Kidney (tissue), 14 donors: ENCODE measurements around the gene CTNND2. TPM values are rescaled to one million over a fixed set of nuclear protein-coding genes. Genes with fewer than 3 reads are reported as not detected.

ENCODE experiments used
- DNase-seq, 5 donors: peaks; one replicate each; pipeline ENCODE4 v3.0.0-alpha.2; 2013 to 2020
- FAIRE-seq: peaks from 2 replicates; lab custom pipeline; 2012; peaks lifted over from hg19 to GRCh38; lab: Jason Lieb, UNC
- H3K27ac ChIP-seq, 2 donors: one replicate each; pipeline ENCODE4 v1.7.0; 2013; ENCODE audit warnings: low read depth in 2 of 2, low read length in 2 of 2, inconsistent platforms in 1 of 2
- H3K27me3 ChIP-seq: one replicate; pipeline ENCODE4 v1.7.1; 2013; ENCODE audit warnings: low read length, inconsistent platforms; ENCODE audit not compliant: control insufficient read depth, insufficient read depth
- H3K36me3 ChIP-seq, 3 donors: one replicate each; pipeline versions ENCODE4 v1.7.0 to v1.7.1; 2013; ENCODE audit warnings: low read length in 3 of 3, control low read depth in 1 of 3, inconsistent platforms in 1 of 3; ENCODE audit not compliant: insufficient read depth in 3 of 3, control insufficient read depth in 2 of 3
- H3K4me1 ChIP-seq, 3 donors: one replicate each; pipeline versions ENCODE4 v1.7.0 to v1.7.1; 2013; ENCODE audit warnings: low read length in 3 of 3, inconsistent platforms in 1 of 3, low read depth in 1 of 3; ENCODE audit not compliant: control insufficient read depth in 2 of 3, insufficient read depth in 2 of 3
- H3K4me3 ChIP-seq, 3 donors: one replicate each; pipeline versions ENCODE4 v1.7.0 to v1.8.1; 2013; ENCODE audit warnings: low read length in 3 of 3, control low read depth in 1 of 3, inconsistent platforms in 1 of 3
- H3K9ac ChIP-seq, 3 donors: one replicate each; pipeline versions ENCODE4 v1.7.0 to v1.7.1; 2013; ENCODE audit warnings: low read length in 3 of 3, control low read depth in 1 of 3, inconsistent platforms in 1 of 3
- H3K9me3 ChIP-seq, 3 donors: one replicate each; pipeline versions ENCODE4 v1.7.0 to v1.7.1; 2013; ENCODE audit warnings: low read length in 3 of 3, control low read depth in 1 of 3, inconsistent platforms in 1 of 3; ENCODE audit not compliant: control insufficient read depth in 2 of 3, insufficient read depth in 1 of 3
- CTCF ChIP-seq: IDR thresholded peaks from 3 replicates; pipeline ENCODE4 v1.5.1; 2012; ENCODE audit warnings: mild to moderate bottlenecking, moderate library complexity, borderline replicate concordance; ENCODE audit not compliant: insufficient read depth; ENCODE audit errors: extremely low read depth
- intact Hi-C: fragments of 100-400 bp; cut with DNase I; formaldehyde crosslinking; loops from one replicate; pipeline ENCODE4 v1.11.1; 2022
- polyA plus RNA-seq: library from polyadenylated mRNA; stranded (reverse); fragments of 350-450 nt; fragmentation: Illumina TruSeq; extraction: RNeasy Lipid Tissue Mini Kit (QIAGEN cat#74804); gene quantifications from one replicate; pipeline ENCODE4 v1.2.3, GENCODE V29; 2014; ENCODE audit warnings: low read depth, low replicate concordance; ENCODE audit not compliant: insufficient read depth
- total RNA-seq: library from RNA; stranded (reverse); fragmentation: NEBNext Ultra II Directional; extraction: Animal tissue kit (Norgen Biotek cat#: 25700); gene quantifications from one replicate; pipeline ENCODE4 v1.2.1, GENCODE V29; 2021
- donor health status: control.
- donor health status: control.
- donor health status: control.
- donor health status: control.
- donor health status: control.
- donor health status: DM: yes; HTN: yes; CAD: no.
- donor health status: Normal renal cell carcinoma (clear cell type).

The CTNND2 gene
- total and polyA plus RNA-seq, 2 donors from 2014 or later = 0.15 to 0.79 TPM

- Histone ChIP-seq H3K27ac (no peak overlapping the region), H3K9me3 (no peaks in the 10 kb centered on the region), H3K4me1 (no peaks in the 10 kb centered on the region), H3K9ac (no peak overlapping the region), H3K4me3 (no peak overlapping the region), H3K36me3 (no peaks in the 10 kb centered on the region), H3K27me3 (no peaks in the 10 kb centered on the region)
- FAIRE-seq (no peak), DNase-seq (no peak)
- no peak for TF ChIP-seq CTCF
- intact Hi-C loops = no loop called here
Observed at GRCh38 chr5:11888221-11888620, 16.0 kb downstream of the CTNND2 start.

- no peaks in the 10 kb centered on the region for H3K36me3 ChIP-seq
- no peak overlapping the region for H3K27ac ChIP-seq
- TF ChIP-seq CTCF = no peak
- H3K9me3 ChIP-seq = peaks cover 0 to 3% (median 0%) of the 10 kb centered on the region in 3 donors
- no peak overlapping the region for H3K9ac ChIP-seq
- H3K27me3 ChIP-seq = no peaks in the 10 kb centered on the region
- no peaks in the 10 kb centered on the region for H3K4me1 ChIP-seq
- no peak for DNase-seq
- H3K4me3 ChIP-seq = no peak overlapping the region
- intact Hi-C loops = no loop called here
- FAIRE-seq = no peak
Observed at GRCh38 chr5:11878814-11879213, 25.4 kb downstream of the CTNND2 start.

- no peak for FAIRE-seq
- H3K9me3 ChIP-seq = no peaks in the 10 kb centered on the region
- DNase-seq = no peak
Observed at GRCh38 chr5:11873587-11873986, 30.7 kb downstream of the CTNND2 start.

More at GRCh38 chr5:11873587-11873986, 30.7 kb downstream of the CTNND2 start:
- H3K27me3 ChIP-seq = no peaks in the 10 kb centered on the region
- intact Hi-C loops = no loop called here
- no peaks in the 10 kb centered on the region for H3K4me1 ChIP-seq
- no peaks in the 10 kb centered on the region for H3K36me3 ChIP-seq
- no peak overlapping the region for H3K9ac ChIP-seq
- no peak overlapping the region for H3K27ac ChIP-seq
- no peak overlapping the region for H3K4me3 ChIP-seq
- no peak for TF ChIP-seq CTCF
